Astrocyte (in vitro differentiated cells and primary cell): ENCODE data around the gene CYP4A11. TPM values are rescaled to one million over a fixed set of nuclear protein-coding genes. Genes with fewer than 3 reads are reported as not detected.
"Not testable (repeated sequence)": the region's sequence is repeated elsewhere in the genome, so short reads cannot be mapped to it uniquely, and the experiment has no call there.

Source experiments
- DNase-seq: peaks from one replicate; pipeline ENCODE4 v3.0.0-alpha.2; 2010; ENCODE audit warnings: low read depth
- FAIRE-seq: peaks from 2 replicates; lab custom pipeline; 2011; peaks lifted over from hg19 to GRCh38; lab: Jason Lieb, UNC
- H2AFZ ChIP-seq: 2 replicates; pipeline ENCODE4 v1.6.0; 2012; ENCODE audit warnings: low read depth, low read length, inconsistent platforms
- H3K27ac ChIP-seq: 2 replicates; pipeline ENCODE4 v1.5.1; 2011; ENCODE audit warnings: low read depth, low read length, inconsistent platforms
- H3K27me3 ChIP-seq: 2 replicates; pipeline ENCODE4 v1.6.0; 2011; ENCODE audit warnings: low read length, inconsistent platforms; ENCODE audit not compliant: insufficient read depth
- H3K36me3 ChIP-seq: 2 replicates; pipeline ENCODE4 v1.5.1; 2011; ENCODE audit warnings: low read length, inconsistent platforms; ENCODE audit not compliant: insufficient read depth
- H3K4me1 ChIP-seq: 2 replicates; pipeline ENCODE4 v1.5.1; 2011; ENCODE audit warnings: low read length, inconsistent platforms; ENCODE audit not compliant: insufficient read depth
- H3K4me2 ChIP-seq: 2 replicates; pipeline ENCODE4 v1.6.0; 2012; ENCODE audit warnings: low read length, inconsistent platforms
- H3K4me3 ChIP-seq: 2 replicates; pipeline ENCODE4 v1.5.1; 2011; ENCODE audit warnings: low read depth, mild to moderate bottlenecking, low read length, inconsistent platforms; ENCODE audit not compliant: insufficient read depth
- H3K79me2 ChIP-seq: 2 replicates; pipeline ENCODE4 v1.6.0; 2012; ENCODE audit warnings: mild to moderate bottlenecking, low read length, inconsistent platforms; ENCODE audit not compliant: insufficient read depth
- H3K9ac ChIP-seq: 2 replicates; pipeline ENCODE4 v1.6.0; 2012; ENCODE audit warnings: mild to moderate bottlenecking, low read length, inconsistent platforms
- H3K9me3 ChIP-seq: 2 replicates; pipeline ENCODE4 v1.5.1; 2012; ENCODE audit warnings: low read depth, mild to moderate bottlenecking, low read length, inconsistent platforms; ENCODE audit not compliant: insufficient read depth
- H4K20me1 ChIP-seq: 2 replicates; pipeline ENCODE4 v1.6.0; 2012; ENCODE audit warnings: low read length, inconsistent platforms; ENCODE audit not compliant: insufficient read depth
- H3K27ac Mint-ChIP-seq: one replicate; pipeline ENCODE4 v1.8.0; 2021; ENCODE audit warnings: mild to moderate bottlenecking, mixed read lengths; ENCODE audit not compliant: unreplicated experiment
- H3K27me3 Mint-ChIP-seq: one replicate; pipeline ENCODE4 v1.8.0; 2021; ENCODE audit warnings: low read depth, mixed read lengths; ENCODE audit not compliant: unreplicated experiment
- H3K36me3 Mint-ChIP-seq: one replicate; pipeline ENCODE4 v1.8.0; 2021; ENCODE audit warnings: low read depth, mixed read lengths; ENCODE audit not compliant: unreplicated experiment
- H3K4me1 Mint-ChIP-seq: one replicate; pipeline ENCODE4 v1.8.0; 2021; ENCODE audit warnings: low read depth, mixed read lengths; ENCODE audit not compliant: unreplicated experiment
- H3K4me3 Mint-ChIP-seq: one replicate; pipeline ENCODE4 v1.8.0; 2021; ENCODE audit warnings: mild to moderate bottlenecking, moderate library complexity, mixed read lengths; ENCODE audit not compliant: unreplicated experiment
- H3K9me3 Mint-ChIP-seq: one replicate; pipeline ENCODE4 v1.8.0; 2021; ENCODE audit warnings: mild to moderate bottlenecking, mixed read lengths; ENCODE audit not compliant: unreplicated experiment
- EZH2 ChIP-seq: IDR thresholded peaks from 2 replicates; pipeline ENCODE4 v1.6.1; 2012; ENCODE audit warnings: mild to moderate bottlenecking, low read length, inconsistent platforms; ENCODE audit not compliant: insufficient read depth
- total RNA-seq: library from RNA; stranded (reverse); gene quantifications from 2 replicates; pipeline ENCODE4 v1.2.1, GENCODE V29; 2021
- TF ChIP-seq, protein P1 (sequence below): IDR thresholded peaks from 2 replicates; pipeline ENCODE4 v1.5.1; 2011; ENCODE audit warnings: low read depth, mild to moderate bottlenecking, inconsistent platforms, low read length, moderate library complexity; ENCODE audit not compliant: insufficient read depth

CYP4A11 gene
- total RNA-seq, 1 donor from 2014 or later = not detected

DNA sequence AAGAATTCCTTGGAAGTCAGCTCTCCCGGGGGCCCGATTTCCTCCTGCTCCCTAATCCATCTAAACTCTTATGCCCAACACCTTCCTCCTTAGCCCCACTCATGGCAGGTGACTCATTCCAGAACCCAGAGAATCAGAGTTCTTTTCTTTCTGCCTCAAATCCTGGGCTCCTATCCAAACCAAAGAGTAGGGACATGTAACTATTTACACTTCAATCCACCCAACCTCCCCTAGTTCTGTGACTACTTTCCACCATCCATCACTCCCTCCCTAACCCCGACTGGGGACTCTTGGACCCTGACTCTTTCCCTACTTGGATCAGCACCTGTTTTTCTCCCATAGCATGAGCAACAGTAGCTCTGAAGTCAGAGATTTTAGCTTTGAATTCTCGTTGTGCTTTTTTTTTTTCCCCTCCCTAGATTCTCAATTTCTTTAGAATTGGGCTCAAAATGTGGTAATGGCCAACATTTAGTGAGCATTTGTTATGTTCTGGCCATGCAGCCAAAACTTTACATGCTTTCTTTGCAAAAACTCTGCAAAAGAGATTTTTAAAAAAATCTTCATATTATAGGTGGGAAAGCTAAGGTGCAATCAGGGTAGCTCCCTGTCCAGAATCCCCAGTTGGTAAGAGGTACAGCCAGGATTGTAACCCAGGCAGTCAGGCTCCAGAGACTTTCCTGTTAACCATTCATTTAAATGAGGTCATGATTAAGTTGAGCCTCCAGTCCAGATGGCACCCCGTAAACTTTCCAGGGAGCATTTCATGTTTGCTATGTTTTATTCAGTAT lies 7.5 kb upstream of the CYP4A11 start:
- Histone ChIP-seq H3K27ac (no peak overlapping the region), H3K36me3 (no peaks in the 10 kb centered on the region), H3K4me3 (no peak overlapping the region), H3K9ac (no peak overlapping the region), H3K27me3 (no peaks in the 10 kb centered on the region), H3K79me2 (no peaks in the 10 kb centered on the region), H3K4me1 (no peaks in the 10 kb centered on the region), H3K9me3 (no peaks in the 10 kb centered on the region), H3K4me2 (no peak overlapping the region), H2AFZ (no peak overlapping the region), H4K20me1 (no peaks in the 10 kb centered on the region)
- Mint-ChIP-seq H3K27ac (no peak overlapping the region), H3K4me3 (no peak overlapping the region), H3K36me3 (no peaks in the 10 kb centered on the region), H3K9me3 (peaks cover 3% of the 10 kb centered on the region), H3K27me3 (peaks cover 15% of the 10 kb centered on the region), H3K4me1 (no peaks in the 10 kb centered on the region)
- FAIRE-seq (no peak), DNase-seq (no peak)
- no peak for TF ChIP-seq EZH2
- TF ChIP-seq, protein P1, sequence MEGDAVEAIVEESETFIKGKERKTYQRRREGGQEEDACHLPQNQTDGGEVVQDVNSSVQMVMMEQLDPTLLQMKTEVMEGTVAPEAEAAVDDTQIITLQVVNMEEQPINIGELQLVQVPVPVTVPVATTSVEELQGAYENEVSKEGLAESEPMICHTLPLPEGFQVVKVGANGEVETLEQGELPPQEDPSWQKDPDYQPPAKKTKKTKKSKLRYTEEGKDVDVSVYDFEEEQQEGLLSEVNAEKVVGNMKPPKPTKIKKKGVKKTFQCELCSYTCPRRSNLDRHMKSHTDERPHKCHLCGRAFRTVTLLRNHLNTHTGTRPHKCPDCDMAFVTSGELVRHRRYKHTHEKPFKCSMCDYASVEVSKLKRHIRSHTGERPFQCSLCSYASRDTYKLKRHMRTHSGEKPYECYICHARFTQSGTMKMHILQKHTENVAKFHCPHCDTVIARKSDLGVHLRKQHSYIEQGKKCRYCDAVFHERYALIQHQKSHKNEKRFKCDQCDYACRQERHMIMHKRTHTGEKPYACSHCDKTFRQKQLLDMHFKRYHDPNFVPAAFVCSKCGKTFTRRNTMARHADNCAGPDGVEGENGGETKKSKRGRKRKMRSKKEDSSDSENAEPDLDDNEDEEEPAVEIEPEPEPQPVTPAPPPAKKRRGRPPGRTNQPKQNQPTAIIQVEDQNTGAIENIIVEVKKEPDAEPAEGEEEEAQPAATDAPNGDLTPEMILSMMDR = no peak

DNA sequence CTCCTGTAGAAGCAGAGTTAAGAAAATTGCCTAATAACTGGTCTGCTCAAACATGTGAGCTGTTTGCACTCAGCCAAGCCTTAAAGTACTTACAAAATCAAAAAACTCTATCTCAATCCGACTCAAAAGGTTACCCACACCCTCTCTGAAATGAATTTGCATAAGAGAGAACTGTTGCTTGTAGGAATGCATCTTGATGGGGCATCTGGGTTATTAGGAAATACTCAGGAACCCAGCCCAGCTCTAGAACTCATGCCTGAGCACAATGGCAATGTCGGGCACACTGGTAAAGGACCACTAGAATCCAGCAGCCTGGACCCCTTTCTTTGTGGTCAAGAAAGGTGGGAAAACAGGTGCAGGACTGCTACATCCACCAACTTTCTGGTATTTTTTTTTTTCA lies 6.4 kb upstream of the CYP4A11 start:
- FAIRE-seq, H3K9me3 Mint-ChIP-seq: not testable (repeated sequence)

DNA sequence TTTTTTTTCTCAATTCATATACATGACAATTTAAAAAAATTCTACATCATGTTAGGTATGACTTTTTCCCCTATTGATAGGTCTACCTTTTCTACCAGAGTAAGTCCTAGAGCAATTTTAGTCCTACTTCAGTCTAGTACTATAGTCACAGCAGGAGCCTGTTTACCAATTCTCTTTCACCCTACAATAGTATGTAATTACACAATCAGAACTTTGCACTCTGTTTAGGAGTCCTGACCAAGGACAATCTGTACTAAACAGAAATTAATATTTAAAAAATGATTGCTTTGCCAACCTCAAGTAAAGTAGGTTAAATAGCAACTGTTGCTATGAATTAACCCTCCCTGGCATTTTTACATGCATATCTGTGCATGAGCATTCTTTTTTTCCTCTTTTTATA lies 810 bp upstream of the CYP4A11 start:
- DNase-seq (no peak), FAIRE-seq (no peak)
- no peaks in the 10 kb centered on the region for H3K79me2 ChIP-seq
- H3K36me3 ChIP-seq = no peaks in the 10 kb centered on the region
- no peaks in the 10 kb centered on the region for H3K4me1 ChIP-seq
- Mint-ChIP-seq H3K27me3 (peaks cover 18% of the 10 kb centered on the region), H3K27ac (no peak overlapping the region), H3K36me3 (no peaks in the 10 kb centered on the region), H3K9me3 (peaks cover 7% of the 10 kb centered on the region), H3K4me3 (no peak overlapping the region), H3K4me1 (no peaks in the 10 kb centered on the region)
- H2AFZ ChIP-seq = no peak overlapping the region
- no peak overlapping the region for H3K9ac ChIP-seq
- H3K4me2 ChIP-seq = no peak overlapping the region
- TF ChIP-seq EZH2 = no peak
- TF ChIP-seq, protein P1 = no peak
- no peak overlapping the region for H3K27ac ChIP-seq
- no peak overlapping the region for H3K4me3 ChIP-seq
- H4K20me1 ChIP-seq = no peaks in the 10 kb centered on the region
- H3K27me3 ChIP-seq = no peaks in the 10 kb centered on the region
- H3K9me3 ChIP-seq = no peaks in the 10 kb centered on the region

More for the DNA sequence above, 6.4 kb upstream of the CYP4A11 start:
- H2AFZ ChIP-seq, H3K4me1 ChIP-seq, H3K27me3 ChIP-seq, H3K4me2 ChIP-seq, H3K9me3 ChIP-seq, H3K27ac Mint-ChIP-seq, H3K36me3 Mint-ChIP-seq, H3K36me3 ChIP-seq, H3K79me2 ChIP-seq, H3K4me1 Mint-ChIP-seq, H3K9ac ChIP-seq, H4K20me1 ChIP-seq, DNase-seq, H3K4me3 Mint-ChIP-seq, H3K27ac ChIP-seq, H3K4me3 ChIP-seq: not testable (repeated sequence)
- H3K27me3 Mint-ChIP-seq = peaks cover 12% of the 10 kb centered on the region
